ENCODE results near the gene SH3BGRL2.

Gene SH3BGRL2

GRCh38 chr6:79712144-79712543, 81.0 kb downstream of the SH3BGRL2 start:
- Histone ChIP-seq H3K9ac (ENCODE audit: low read length) (no peak overlapping the region), H3K9me3 (replicated peaks; ENCODE audit: insufficient read depth, low read length) (no peaks in the 10 kb centered on the region), H3K4me1 (ENCODE audit: low read length) (0 out of 2 replicates have a peak, but pooled peaks cover 6% of the 10 kb centered on the region), H2AFZ (ENCODE audit: low read length) (no peak overlapping the region), H3K4me2 (ENCODE audit: low read depth, low read length) (no peak overlapping the region), H3K27ac (ENCODE audit: low read length) (no peak overlapping the region), H3F3A (ENCODE audit: insufficient read depth, low read length) (no peaks in the 10 kb centered on the region), H3K9me2 (replicated peaks; ENCODE audit: insufficient read depth, low read length) (no peaks in the 10 kb centered on the region), H4K20me1 (ENCODE audit: insufficient read depth, low read length) (no peaks in the 10 kb centered on the region), H3K79me2 (ENCODE audit: low read length) (no peaks in the 10 kb centered on the region), H3K36me3 (replicated peaks; ENCODE audit: insufficient read depth, low read length) (no peaks in the 10 kb centered on the region), H3K4me3 (ENCODE audit: low read length) (no peak overlapping the region), H3K27me3 (replicated peaks; ENCODE audit: insufficient read depth, low read length) (no peaks in the 10 kb centered on the region)
- TF ChIP-seq, protein P1, sequence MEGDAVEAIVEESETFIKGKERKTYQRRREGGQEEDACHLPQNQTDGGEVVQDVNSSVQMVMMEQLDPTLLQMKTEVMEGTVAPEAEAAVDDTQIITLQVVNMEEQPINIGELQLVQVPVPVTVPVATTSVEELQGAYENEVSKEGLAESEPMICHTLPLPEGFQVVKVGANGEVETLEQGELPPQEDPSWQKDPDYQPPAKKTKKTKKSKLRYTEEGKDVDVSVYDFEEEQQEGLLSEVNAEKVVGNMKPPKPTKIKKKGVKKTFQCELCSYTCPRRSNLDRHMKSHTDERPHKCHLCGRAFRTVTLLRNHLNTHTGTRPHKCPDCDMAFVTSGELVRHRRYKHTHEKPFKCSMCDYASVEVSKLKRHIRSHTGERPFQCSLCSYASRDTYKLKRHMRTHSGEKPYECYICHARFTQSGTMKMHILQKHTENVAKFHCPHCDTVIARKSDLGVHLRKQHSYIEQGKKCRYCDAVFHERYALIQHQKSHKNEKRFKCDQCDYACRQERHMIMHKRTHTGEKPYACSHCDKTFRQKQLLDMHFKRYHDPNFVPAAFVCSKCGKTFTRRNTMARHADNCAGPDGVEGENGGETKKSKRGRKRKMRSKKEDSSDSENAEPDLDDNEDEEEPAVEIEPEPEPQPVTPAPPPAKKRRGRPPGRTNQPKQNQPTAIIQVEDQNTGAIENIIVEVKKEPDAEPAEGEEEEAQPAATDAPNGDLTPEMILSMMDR (IDR thresholded peaks at IDR 0.05; ENCODE audit: low read length), result no peak
- TF ChIP-seq EZH2 (optimal IDR thresholded peaks at IDR 0.05; ENCODE audit: low read depth, low read length) (no peak), EZH2phosphoT487 (IDR thresholded peaks at IDR 0.05; ENCODE audit: low read length) (no peak)
- no peak for DNase-seq

GRCh38 chr6:79712616-79713135, 81.5 kb downstream of the SH3BGRL2 start:
- Histone ChIP-seq H3K9ac (ENCODE audit: low read length) (no peak overlapping the region), H3K9me2 (replicated peaks; ENCODE audit: insufficient read depth, low read length) (no peaks in the 10 kb centered on the region), H3K9me3 (replicated peaks; ENCODE audit: insufficient read depth, low read length) (no peaks in the 10 kb centered on the region), H3K4me3 (ENCODE audit: low read length) (no peak overlapping the region), H3K79me2 (ENCODE audit: low read length) (no peaks in the 10 kb centered on the region), H4K20me1 (ENCODE audit: insufficient read depth, low read length) (no peaks in the 10 kb centered on the region), H3K36me3 (replicated peaks; ENCODE audit: insufficient read depth, low read length) (no peaks in the 10 kb centered on the region), H3K4me2 (ENCODE audit: low read depth, low read length) (no peak overlapping the region), H3F3A (ENCODE audit: insufficient read depth, low read length) (no peaks in the 10 kb centered on the region), H3K27ac (ENCODE audit: low read length) (no peak overlapping the region), H3K27me3 (replicated peaks; ENCODE audit: insufficient read depth, low read length) (no peaks in the 10 kb centered on the region), H3K4me1 (ENCODE audit: low read length) (0 out of 2 replicates have a peak, but pooled peaks cover 6% of the 10 kb centered on the region), H2AFZ (ENCODE audit: low read length) (no peak overlapping the region)
- no peak for DNase-seq
- TF ChIP-seq, protein P1 (IDR thresholded peaks at IDR 0.05; ENCODE audit: low read length), result no peak
- no peak for TF ChIP-seq EZH2phosphoT487 (IDR thresholded peaks at IDR 0.05; ENCODE audit: low read length)
- TF ChIP-seq EZH2 (optimal IDR thresholded peaks at IDR 0.05; ENCODE audit: low read depth, low read length), result no peak

DNA sequence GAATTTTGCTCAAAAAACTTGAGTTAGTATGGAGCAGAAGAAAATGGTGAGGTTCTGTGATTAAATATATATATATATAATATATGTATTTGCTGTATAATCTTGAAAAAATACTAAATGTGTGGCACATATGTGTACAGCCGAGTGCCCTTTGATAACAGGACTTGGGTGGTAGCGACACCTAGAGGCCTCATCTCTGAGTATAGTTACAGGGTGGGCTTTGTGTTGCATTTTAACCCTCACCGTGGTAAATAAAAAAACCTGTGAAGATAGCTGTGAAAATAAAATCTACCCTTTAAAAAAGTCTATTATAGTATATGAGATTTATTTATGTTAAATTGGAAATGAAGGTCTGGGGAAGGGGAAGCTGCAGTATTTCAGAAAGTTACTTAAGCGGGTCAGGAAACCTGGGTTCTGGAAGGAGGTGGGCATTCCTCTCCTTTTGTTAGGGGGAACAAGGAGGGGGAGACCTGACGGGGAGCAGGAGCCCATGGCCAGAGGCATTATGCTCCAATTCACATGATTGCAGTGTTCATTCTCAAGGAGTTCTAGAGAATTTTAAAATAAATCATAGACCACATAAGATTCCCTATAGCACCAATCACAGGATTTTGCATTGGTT, 82.7 kb downstream of the SH3BGRL2 start:
- Histone ChIP-seq H3K9me3 (replicated peaks; ENCODE audit: insufficient read depth, low read length) (no peaks in the 10 kb centered on the region), H3K9me2 (replicated peaks; ENCODE audit: insufficient read depth, low read length) (no peaks in the 10 kb centered on the region), H3K79me2 (ENCODE audit: low read length) (no peaks in the 10 kb centered on the region), H3K4me3 (ENCODE audit: low read length) (no peak overlapping the region), H3K36me3 (replicated peaks; ENCODE audit: insufficient read depth, low read length) (no peaks in the 10 kb centered on the region), H3K27ac (ENCODE audit: low read length) (no peak overlapping the region), H4K20me1 (ENCODE audit: insufficient read depth, low read length) (no peaks in the 10 kb centered on the region), H3K4me2 (ENCODE audit: low read depth, low read length) (no peak overlapping the region), H3K9ac (ENCODE audit: low read length) (no peak overlapping the region), H3F3A (ENCODE audit: insufficient read depth, low read length) (no peaks in the 10 kb centered on the region), H3K4me1 (ENCODE audit: low read length) (0 out of 2 replicates have a peak, but pooled peaks cover 6% of the 10 kb centered on the region), H2AFZ (ENCODE audit: low read length) (no peak overlapping the region), H3K27me3 (replicated peaks; ENCODE audit: insufficient read depth, low read length) (no peaks in the 10 kb centered on the region)
- peak; percentile 46 for DNase-seq
- TF ChIP-seq, protein P1 (IDR thresholded peaks at IDR 0.05; ENCODE audit: low read length), result peak; percentile 56
- no peak for TF ChIP-seq EZH2phosphoT487 (IDR thresholded peaks at IDR 0.05; ENCODE audit: low read length)
- no peak for TF ChIP-seq EZH2 (optimal IDR thresholded peaks at IDR 0.05; ENCODE audit: low read depth, low read length)

Data from MM.1S (cell line).